GM12878 (cell line): ENCODE results near the gene GM2A. TPM values are rescaled to one million over a fixed set of nuclear protein-coding genes. Genes with fewer than 3 reads are reported as not detected.

Source experiments
- ATAC-seq: fragments of 200-7000 bp; cut with Tn5 transposase; 3 replicates; pipeline ENCODE4 v1.9.1; 2020; ENCODE audit warnings: mild to moderate bottlenecking, moderate library complexity
- BruUV-seq: library from RNA; stranded (reverse); fragments of 400-500 nt; replicated peaks from 2 replicates; lab custom pipeline; 2021; lab: Mats Ljungman, UMichigan
- CTCF ChIA-PET: fragments of 300-600 bp; sonication (Branson Sonifier 250); formaldehyde crosslinking; extraction: SDS; loops from one replicate; lab custom pipeline; 2021; ENCODE audit warnings: inconsistent platforms; lab: Yijun Ruan, JAX
- POLR2A ChIA-PET: fragments of 350-600 bp; formaldehyde crosslinking; extraction: SDS; loops from one replicate; lab custom pipeline; 2021; ENCODE audit warnings: inconsistent platforms; lab: Charles Lee
- RAD21 ChIA-PET: fragments of 300-600 bp; sonication (Branson Sonifier 250); formaldehyde crosslinking; loops from one replicate; lab custom pipeline; 2023; ENCODE audit warnings: antibody characterized with exemption; ENCODE audit not compliant: unreplicated experiment; lab: Charles Lee
- SMC1A ChIA-PET: fragments of 300-600 bp; sonication (Branson Sonifier 250); formaldehyde crosslinking; loops from one replicate; lab custom pipeline; 2023; ENCODE audit not compliant: unreplicated experiment, uncharacterized antibody; lab: Charles Lee
- DNase-seq: peaks from one replicate; pipeline ENCODE4 v3.0.0-alpha.2; 2011; ENCODE audit warnings: low read depth, low spot score
- FAIRE-seq: peaks from 3 replicates; lab custom pipeline; 2011; peaks lifted over from hg19 to GRCh38; lab: Jason Lieb, UNC
- H2AFZ ChIP-seq: 2 replicates; pipeline ENCODE4 v1.6.0; 2011; ENCODE audit warnings: low read depth, low read length, control low read depth; ENCODE audit not compliant: control insufficient read depth
- H3K27ac ChIP-seq: 2 replicates; pipeline ENCODE4 v1.5.1; 2011; ENCODE audit warnings: control low read depth; ENCODE audit not compliant: control insufficient read depth, insufficient read depth
- H3K27me3 ChIP-seq, 2 experiments: replicated peaks in 1 of 2; 2 replicates each; pipeline versions ENCODE4 v1.6.0 to v1.6.1; 2011; ENCODE audit warnings: low read length in 1 of 2; ENCODE audit not compliant: control insufficient read depth in 2 of 2, insufficient read depth in 2 of 2
- H3K36me3 ChIP-seq, 2 experiments: 2 replicates each; pipeline ENCODE4 v1.5.1; 2011; ENCODE audit warnings: low read length in 1 of 2; ENCODE audit not compliant: control insufficient read depth in 2 of 2, insufficient read depth in 2 of 2
- H3K4me1 ChIP-seq: 2 replicates; pipeline ENCODE4 v1.6.1; 2011; ENCODE audit warnings: mild to moderate bottlenecking, low read length, moderate library complexity, mixed read lengths; ENCODE audit not compliant: control insufficient read depth, insufficient read depth
- H3K4me2 ChIP-seq: 2 replicates; pipeline ENCODE4 v1.6.0; 2011; ENCODE audit warnings: control low read depth; ENCODE audit not compliant: control insufficient read depth, insufficient read depth
- H3K4me3 ChIP-seq: fragments of 200-600 bp; sonication (generic); 2 replicates; pipeline ENCODE4 v1.5.1; 2016
- H3K79me2 ChIP-seq: 2 replicates; pipeline ENCODE4 v1.6.0; 2011; ENCODE audit warnings: low read length; ENCODE audit not compliant: control insufficient read depth, insufficient read depth
- H3K9ac ChIP-seq: 2 replicates; pipeline ENCODE4 v1.8.0; 2011; ENCODE audit warnings: low read length, control low read depth, mixed read lengths; ENCODE audit not compliant: control insufficient read depth, insufficient read depth
- H3K9me3 ChIP-seq: replicated peaks from 3 replicates; pipeline ENCODE4 v1.5.1; 2011; ENCODE audit warnings: mild to moderate bottlenecking, low read length; ENCODE audit not compliant: control insufficient read depth, insufficient read depth
- H4K20me1 ChIP-seq: 2 replicates; pipeline ENCODE4 v1.6.0; 2011; ENCODE audit not compliant: control insufficient read depth, insufficient read depth
- MTA3 ChIP-seq: IDR thresholded peaks from 2 replicates; pipeline ENCODE4 v1.6.1; 2012; ENCODE audit warnings: low read length, inconsistent platforms, borderline replicate concordance
- POLR2A ChIP-seq: IDR thresholded peaks from 2 replicates; pipeline ENCODE4 v1.6.1; 2011; ENCODE audit warnings: low read depth, mild to moderate bottlenecking, low read length
- WGBS: methylation state at CpG from one replicate; pipeline ENCODE4 v1.1.6; 2016; ENCODE audit warnings: low lambda C conversion rate; ENCODE audit not compliant: insufficient replicate concordance, insufficient coverage; ENCODE audit errors: missing lambda C conversion rate; 5-methylcytosine and 5-hydroxymethylcytosine counted together
- in situ Hi-C: fragments of 300-500 bp; cut with MboI; formaldehyde crosslinking; loops from 9 replicates; pipeline ENCODE4 v1.14.3; 2018; ENCODE audit warnings: mixed read lengths
- intact Hi-C: fragments of 100-400 bp; cut with micrococcal nuclease; formaldehyde crosslinking; loops from one replicate; pipeline ENCODE4 v1.14.2; 2022; ENCODE audit not compliant: unreplicated experiment
- polyA plus RNA-seq, 11 experiments: library from polyadenylated mRNA; depleted of rRNA in 4 of 11; unstranded in 6 of 11; stranded (reverse) in 5 of 11; fragments of >200 nt; fragmentation: Nextera tagmentation in 4 of 11; fragmentation: Illumina TruSeq in 1 of 11; extraction: Ambion mirVana in 4 of 11; extraction: Trizol in 1 of 11; gene quantifications; 1 replicate in 1 of 11; 2 replicates in 10 of 11; pipeline versions ENCODE4 v1.2.1 to v1.2.3, GENCODE V29; 2011 to 2016; ENCODE audit warnings: inconsistent platforms in 2 of 11, missing spikeins in 2 of 11, low read depth in 1 of 11
- total RNA-seq, 4 experiments: library from RNA; depleted of rRNA in 3 of 4; stranded (reverse); fragments of >200 nt in 3 of 4; fragmentation: Illumina TruSeq in 1 of 4; extraction: Trizol in 1 of 4; gene quantifications; 2 replicates each; pipeline versions ENCODE4 v1.2.1 to v1.2.3, GENCODE V29; 2013 to 2021
- TF ChIP-seq, protein P1 (sequence below): fragments of 450-650 bp; IDR thresholded peaks from 2 replicates; pipeline ENCODE4 v1.6.1; 2017; ENCODE audit warnings: borderline replicate concordance
- TF ChIP-seq, protein P2 (sequence below): fragments of 450-650 bp; IDR thresholded peaks from 2 replicates; pipeline ENCODE4 v1.6.1; 2017; ENCODE audit warnings: mild to moderate bottlenecking, moderate library complexity

The GM2A gene
- total and polyA plus RNA-seq, 10 of the 15 experiments (the other 5 are each of a cell fraction or from before 2014, with no cell fraction given) = 33.6 to 106 (median 68.2) TPM

DNA sequence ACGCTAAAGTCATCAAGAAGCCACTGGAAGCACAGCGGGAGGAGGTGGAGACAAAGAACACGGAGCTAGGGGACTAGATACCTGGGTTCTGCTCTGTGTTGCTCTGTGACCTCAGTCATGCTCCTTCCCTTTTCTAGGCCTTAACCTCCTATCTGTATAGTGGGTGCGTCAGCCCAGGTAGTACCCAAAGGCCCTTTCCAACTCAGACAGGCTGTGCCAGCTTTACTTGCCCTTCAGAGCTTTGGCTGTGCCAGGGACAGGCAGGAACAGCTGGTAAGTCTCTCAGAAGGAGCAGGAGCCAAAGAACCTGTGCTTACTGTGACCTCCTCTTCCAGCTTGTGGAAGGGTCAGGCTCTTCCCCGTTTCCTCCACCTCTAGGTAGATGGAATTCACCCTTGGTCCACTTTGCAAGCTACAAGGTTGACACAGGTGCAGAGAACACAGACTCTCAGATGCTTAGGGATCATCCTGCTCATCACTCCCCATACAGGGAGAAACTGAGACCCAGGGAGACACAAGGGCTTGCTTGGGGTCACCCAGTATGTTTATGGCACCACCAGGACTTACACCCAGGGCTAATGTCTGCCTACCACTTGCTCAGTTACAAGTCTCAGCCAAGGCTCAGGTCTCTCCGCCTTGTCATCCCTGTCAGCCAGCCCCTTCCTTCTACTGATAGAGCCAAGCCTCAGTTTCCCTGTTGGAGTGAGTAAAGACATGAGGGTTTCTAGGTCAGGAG lies 30.8 kb upstream of the GM2A start:
- Histone ChIP-seq H3K4me1 (peaks cover 30% of the 10 kb centered on the region), H3K27ac (peak overlapping the region; percentile 89), H3K9me3 (no peaks in the 10 kb centered on the region), H3K4me3 (peak overlapping the region; percentile 97), H3K4me2 (peak overlapping the region; percentile 93), H3K36me3 (peaks cover 2% of the 10 kb centered on the region in 2 experiments; a peak in 2 of 4 replicates), H3K27me3 (no peaks in the 10 kb centered on the region), H3K9ac (peak overlapping the region; percentile 91), H3K79me2 (peaks cover 70% of the 10 kb centered on the region), H4K20me1 (no peaks in the 10 kb centered on the region), H2AFZ (no peak overlapping the region)
- POLR2A ChIA-PET = interaction anchor here (0.7 to 17.1 kb wide), 16 partner anchors 9 to 140 kb away, joined by 3 to 290 read pairs (median 4); partner anchors contain the start of genes ANXA6 and GM2A
- in situ Hi-C loops (no loop called here), intact Hi-C loops (loop anchor here (2.0 to 5.0 kb wide), 2 partner anchors 35 to 75 kb away; no protein-coding TSS in a partner anchor)
- SMC1A ChIA-PET = interaction anchor here (0.7 to 18.6 kb wide), 11 partner anchors 9 to 96 kb away, joined by 3 to 325 read pairs (median 7); partner anchors contain the start of gene GM2A
- RAD21 ChIA-PET = interaction anchor here (0.8 to 7.8 kb wide), 23 partner anchors 9 to 549 kb away, joined by 3 to 117 read pairs (median 5); partner anchors contain the start of gene GM2A
- TF ChIP-seq MTA3 (0 out of 2 replicates have a peak, but pooled peaks have one; percentile 22), POLR2A (0 out of 2 replicates have a peak, but pooled peaks have one; percentile 7)
- TF ChIP-seq, protein P1, sequence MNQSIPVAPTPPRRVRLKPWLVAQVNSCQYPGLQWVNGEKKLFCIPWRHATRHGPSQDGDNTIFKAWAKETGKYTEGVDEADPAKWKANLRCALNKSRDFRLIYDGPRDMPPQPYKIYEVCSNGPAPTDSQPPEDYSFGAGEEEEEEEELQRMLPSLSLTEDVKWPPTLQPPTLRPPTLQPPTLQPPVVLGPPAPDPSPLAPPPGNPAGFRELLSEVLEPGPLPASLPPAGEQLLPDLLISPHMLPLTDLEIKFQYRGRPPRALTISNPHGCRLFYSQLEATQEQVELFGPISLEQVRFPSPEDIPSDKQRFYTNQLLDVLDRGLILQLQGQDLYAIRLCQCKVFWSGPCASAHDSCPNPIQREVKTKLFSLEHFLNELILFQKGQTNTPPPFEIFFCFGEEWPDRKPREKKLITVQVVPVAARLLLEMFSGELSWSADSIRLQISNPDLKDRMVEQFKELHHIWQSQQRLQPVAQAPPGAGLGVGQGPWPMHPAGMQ = no peak
- TF ChIP-seq, protein P2, sequence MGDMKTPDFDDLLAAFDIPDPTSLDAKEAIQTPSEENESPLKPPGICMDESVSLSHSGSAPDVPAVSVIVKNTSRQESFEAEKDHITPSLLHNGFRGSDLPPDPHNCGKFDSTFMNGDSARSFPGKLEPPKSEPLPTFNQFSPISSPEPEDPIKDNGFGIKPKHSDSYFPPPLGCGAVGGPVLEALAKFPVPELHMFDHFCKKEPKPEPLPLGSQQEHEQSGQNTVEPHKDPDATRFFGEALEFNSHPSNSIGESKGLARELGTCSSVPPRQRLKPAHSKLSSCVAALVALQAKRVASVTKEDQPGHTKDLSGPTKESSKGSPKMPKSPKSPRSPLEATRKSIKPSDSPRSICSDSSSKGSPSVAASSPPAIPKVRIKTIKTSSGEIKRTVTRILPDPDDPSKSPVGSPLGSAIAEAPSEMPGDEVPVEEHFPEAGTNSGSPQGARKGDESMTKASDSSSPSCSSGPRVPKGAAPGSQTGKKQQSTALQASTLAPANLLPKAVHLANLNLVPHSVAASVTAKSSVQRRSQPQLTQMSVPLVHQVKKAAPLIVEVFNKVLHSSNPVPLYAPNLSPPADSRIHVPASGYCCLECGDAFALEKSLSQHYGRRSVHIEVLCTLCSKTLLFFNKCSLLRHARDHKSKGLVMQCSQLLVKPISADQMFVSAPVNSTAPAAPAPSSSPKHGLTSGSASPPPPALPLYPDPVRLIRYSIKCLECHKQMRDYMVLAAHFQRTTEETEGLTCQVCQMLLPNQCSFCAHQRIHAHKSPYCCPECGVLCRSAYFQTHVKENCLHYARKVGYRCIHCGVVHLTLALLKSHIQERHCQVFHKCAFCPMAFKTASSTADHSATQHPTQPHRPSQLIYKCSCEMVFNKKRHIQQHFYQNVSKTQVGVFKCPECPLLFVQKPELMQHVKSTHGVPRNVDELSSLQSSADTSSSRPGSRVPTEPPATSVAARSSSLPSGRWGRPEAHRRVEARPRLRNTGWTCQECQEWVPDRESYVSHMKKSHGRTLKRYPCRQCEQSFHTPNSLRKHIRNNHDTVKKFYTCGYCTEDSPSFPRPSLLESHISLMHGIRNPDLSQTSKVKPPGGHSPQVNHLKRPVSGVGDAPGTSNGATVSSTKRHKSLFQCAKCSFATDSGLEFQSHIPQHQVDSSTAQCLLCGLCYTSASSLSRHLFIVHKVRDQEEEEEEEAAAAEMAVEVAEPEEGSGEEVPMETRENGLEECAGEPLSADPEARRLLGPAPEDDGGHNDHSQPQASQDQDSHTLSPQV = no peak
- DNase-seq (no peak), ATAC-seq (peak; percentile 32), FAIRE-seq (peak; percentile 41)
- BruUV-seq = no TSS peak
- CTCF ChIA-PET = interaction anchor here (1.2 to 17.0 kb wide), 9 partner anchors 10 to 141 kb away, joined by 3 to 293 read pairs (median 10); partner anchors contain the start of gene GM2A
- 58% methylated on average over 6 of the region's 6 CpGs for WGBS
